GM12878 (cell line): Measurements from ENCODE around the gene RPS6KL1. TPM values are rescaled to one million over a fixed set of nuclear protein-coding genes. Genes with fewer than 3 reads are reported as not detected.

ENCODE experiments used
- ATAC-seq: fragments of 200-7000 bp; cut with Tn5 transposase; 3 replicates; pipeline ENCODE4 v1.9.1; 2020; ENCODE audit warnings: mild to moderate bottlenecking, moderate library complexity
- BruUV-seq: library from RNA; stranded (reverse); fragments of 400-500 nt; replicated peaks from 2 replicates; lab custom pipeline; 2021; lab: Mats Ljungman, UMichigan
- CTCF ChIA-PET: fragments of 300-600 bp; sonication (Branson Sonifier 250); formaldehyde crosslinking; extraction: SDS; loops from one replicate; lab custom pipeline; 2021; ENCODE audit warnings: inconsistent platforms; lab: Yijun Ruan, JAX
- POLR2A ChIA-PET: fragments of 350-600 bp; formaldehyde crosslinking; extraction: SDS; loops from one replicate; lab custom pipeline; 2021; ENCODE audit warnings: inconsistent platforms; lab: Charles Lee
- RAD21 ChIA-PET: fragments of 300-600 bp; sonication (Branson Sonifier 250); formaldehyde crosslinking; loops from one replicate; lab custom pipeline; 2023; ENCODE audit warnings: antibody characterized with exemption; ENCODE audit not compliant: unreplicated experiment; lab: Charles Lee
- SMC1A ChIA-PET: fragments of 300-600 bp; sonication (Branson Sonifier 250); formaldehyde crosslinking; loops from one replicate; lab custom pipeline; 2023; ENCODE audit not compliant: unreplicated experiment, uncharacterized antibody; lab: Charles Lee
- DNase-seq: peaks from one replicate; pipeline ENCODE4 v3.0.0-alpha.2; 2011; ENCODE audit warnings: low read depth, low spot score
- FAIRE-seq: peaks from 3 replicates; lab custom pipeline; 2011; peaks lifted over from hg19 to GRCh38; lab: Jason Lieb, UNC
- H2AFZ ChIP-seq: 2 replicates; pipeline ENCODE4 v1.6.0; 2011; ENCODE audit warnings: low read depth, low read length, control low read depth; ENCODE audit not compliant: control insufficient read depth
- H3K27ac ChIP-seq: 2 replicates; pipeline ENCODE4 v1.5.1; 2011; ENCODE audit warnings: control low read depth; ENCODE audit not compliant: control insufficient read depth, insufficient read depth
- H3K27me3 ChIP-seq, 2 experiments: replicated peaks in 1 of 2; 2 replicates each; pipeline versions ENCODE4 v1.6.0 to v1.6.1; 2011; ENCODE audit warnings: low read length in 1 of 2; ENCODE audit not compliant: control insufficient read depth in 2 of 2, insufficient read depth in 2 of 2
- H3K36me3 ChIP-seq, 2 experiments: 2 replicates each; pipeline ENCODE4 v1.5.1; 2011; ENCODE audit warnings: low read length in 1 of 2; ENCODE audit not compliant: control insufficient read depth in 2 of 2, insufficient read depth in 2 of 2
- H3K4me1 ChIP-seq: 2 replicates; pipeline ENCODE4 v1.6.1; 2011; ENCODE audit warnings: mild to moderate bottlenecking, low read length, moderate library complexity, mixed read lengths; ENCODE audit not compliant: control insufficient read depth, insufficient read depth
- H3K4me2 ChIP-seq: 2 replicates; pipeline ENCODE4 v1.6.0; 2011; ENCODE audit warnings: control low read depth; ENCODE audit not compliant: control insufficient read depth, insufficient read depth
- H3K4me3 ChIP-seq: fragments of 200-600 bp; sonication (generic); 2 replicates; pipeline ENCODE4 v1.5.1; 2016
- H3K79me2 ChIP-seq: 2 replicates; pipeline ENCODE4 v1.6.0; 2011; ENCODE audit warnings: low read length; ENCODE audit not compliant: control insufficient read depth, insufficient read depth
- H3K9ac ChIP-seq: 2 replicates; pipeline ENCODE4 v1.8.0; 2011; ENCODE audit warnings: low read length, control low read depth, mixed read lengths; ENCODE audit not compliant: control insufficient read depth, insufficient read depth
- H3K9me3 ChIP-seq: replicated peaks from 3 replicates; pipeline ENCODE4 v1.5.1; 2011; ENCODE audit warnings: mild to moderate bottlenecking, low read length; ENCODE audit not compliant: control insufficient read depth, insufficient read depth
- H4K20me1 ChIP-seq: 2 replicates; pipeline ENCODE4 v1.6.0; 2011; ENCODE audit not compliant: control insufficient read depth, insufficient read depth
- BACH1 ChIP-seq: fragments of 450-650 bp; IDR thresholded peaks from 2 replicates; pipeline ENCODE4 v1.6.1; 2017; ENCODE audit warnings: mild to moderate bottlenecking, borderline replicate concordance
- IKZF1 ChIP-seq: fragments of 450-650 bp; conservative IDR thresholded peaks from 2 replicates; pipeline ENCODE4 v1.6.1; 2017; ENCODE audit warnings: antibody characterized with exemption, mild to moderate bottlenecking
- IRF4 ChIP-seq: IDR thresholded peaks from 2 replicates; pipeline ENCODE4 v1.6.1; 2011; ENCODE audit warnings: low read depth, low read length
- NRF1 ChIP-seq: conservative IDR thresholded peaks from 2 replicates; pipeline ENCODE4 v1.6.1; 2011; ENCODE audit warnings: mild to moderate bottlenecking, low read depth, low read length, improper control_type of control experiment
- PAX5 ChIP-seq: IDR thresholded peaks from 2 replicates; pipeline ENCODE4 v1.6.1; 2011; ENCODE audit warnings: low read depth, low read length, borderline replicate concordance
- RAD21 ChIP-seq: IDR thresholded peaks from 2 replicates; pipeline ENCODE4 v1.6.1; 2011; ENCODE audit warnings: mild to moderate bottlenecking, low read depth, low read length, moderate library complexity; ENCODE audit not compliant: insufficient read depth
- RBBP5 ChIP-seq: fragments of 200-600 bp; sonication (generic); conservative IDR thresholded peaks from 2 replicates; pipeline ENCODE4 v1.6.1; 2016
- RCOR1 ChIP-seq: conservative IDR thresholded peaks from 2 replicates; pipeline ENCODE4 v1.6.1; 2012; ENCODE audit warnings: low read depth, low read length, improper control_type of control experiment
- RUNX3 ChIP-seq: IDR thresholded peaks from 2 replicates; pipeline ENCODE4 v1.6.1; 2012; ENCODE audit warnings: low read length, inconsistent platforms
- ZNF207 ChIP-seq: fragments of 450-650 bp; IDR thresholded peaks from 2 replicates; pipeline ENCODE4 v1.6.1; 2014; ENCODE audit warnings: antibody characterized with exemption, mild to moderate bottlenecking, borderline replicate concordance
- WGBS: methylation state at CpG from one replicate; pipeline ENCODE4 v1.1.6; 2016; ENCODE audit warnings: low lambda C conversion rate; ENCODE audit not compliant: insufficient replicate concordance, insufficient coverage; ENCODE audit errors: missing lambda C conversion rate; 5-methylcytosine and 5-hydroxymethylcytosine counted together
- in situ Hi-C: fragments of 300-500 bp; cut with MboI; formaldehyde crosslinking; loops from 9 replicates; pipeline ENCODE4 v1.14.3; 2018; ENCODE audit warnings: mixed read lengths
- intact Hi-C: fragments of 100-400 bp; cut with micrococcal nuclease; formaldehyde crosslinking; loops from one replicate; pipeline ENCODE4 v1.14.2; 2022; ENCODE audit not compliant: unreplicated experiment
- polyA plus RNA-seq, 11 experiments: library from polyadenylated mRNA; depleted of rRNA in 4 of 11; unstranded in 6 of 11; stranded (reverse) in 5 of 11; fragments of >200 nt; fragmentation: Nextera tagmentation in 4 of 11; fragmentation: Illumina TruSeq in 1 of 11; extraction: Ambion mirVana in 4 of 11; extraction: Trizol in 1 of 11; gene quantifications; 1 replicate in 1 of 11; 2 replicates in 10 of 11; pipeline versions ENCODE4 v1.2.1 to v1.2.3, GENCODE V29; 2011 to 2016; ENCODE audit warnings: inconsistent platforms in 2 of 11, missing spikeins in 2 of 11, low read depth in 1 of 11
- total RNA-seq, 4 experiments: library from RNA; depleted of rRNA in 3 of 4; stranded (reverse); fragments of >200 nt in 3 of 4; fragmentation: Illumina TruSeq in 1 of 4; extraction: Trizol in 1 of 4; gene quantifications; 2 replicates each; pipeline versions ENCODE4 v1.2.1 to v1.2.3, GENCODE V29; 2013 to 2021
- TF ChIP-seq, protein P1 (sequence below): fragments of 450-650 bp; IDR thresholded peaks from 2 replicates; pipeline ENCODE4 v1.6.1; 2017; ENCODE audit warnings: low read depth, mild to moderate bottlenecking, moderate library complexity
- TF ChIP-seq, protein P2 (sequence below): IDR thresholded peaks from 2 replicates; pipeline ENCODE4 v1.6.1; 2011; ENCODE audit warnings: low read depth, low read length, improper control_type of control experiment, borderline replicate concordance
- TF ChIP-seq, protein P3 (sequence below): IDR thresholded peaks from 2 replicates; pipeline ENCODE4 v1.6.1; 2011; ENCODE audit warnings: borderline replicate concordance, low read depth, mild to moderate bottlenecking, moderate library complexity, low read length; ENCODE audit not compliant: insufficient read depth, poor library complexity, severe bottlenecking

Gene RPS6KL1
- total and polyA plus RNA-seq, 10 of the 15 experiments (the other 5 are each of a cell fraction or from before 2014, with no cell fraction given) = 0.04 to 4.2 (median 2.0) TPM

DNA sequence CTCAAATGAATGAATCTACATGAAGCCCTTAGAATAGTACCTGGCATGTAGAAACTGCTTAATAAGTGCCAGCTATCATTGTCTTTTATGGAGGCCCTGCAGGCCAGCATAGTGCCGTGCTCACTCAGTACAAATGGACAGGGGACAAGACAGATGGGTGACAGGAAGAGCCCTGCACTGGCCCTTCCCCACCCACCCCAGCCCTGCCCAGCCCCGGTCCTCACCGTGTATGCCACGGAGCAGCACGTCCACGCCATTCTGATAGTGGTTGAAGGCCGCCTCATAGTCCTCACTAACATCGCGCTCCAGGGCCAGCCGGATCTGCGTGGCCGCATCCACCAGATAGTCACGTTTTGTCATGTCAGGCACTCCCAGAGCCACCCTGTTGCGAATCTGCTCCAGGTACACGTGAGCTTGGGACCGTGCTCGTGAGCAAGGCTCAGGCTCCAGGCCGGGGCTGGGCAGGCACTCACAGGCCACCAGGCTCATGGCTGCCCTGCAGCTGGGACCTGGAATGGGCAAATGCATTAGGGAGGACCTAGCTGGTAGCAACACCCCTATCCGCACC is 1.9 kb downstream of the RPS6KL1 start:
- in situ Hi-C loops (no loop called here), intact Hi-C loops (no loop called here)
- Histone ChIP-seq H4K20me1 (no peaks in the 10 kb centered on the region), H3K36me3 (no peaks in the 10 kb centered on the region), H3K79me2 (no peaks in the 10 kb centered on the region), H3K9me3 (no peaks in the 10 kb centered on the region), H3K4me2 (no peak overlapping the region), H3K9ac (no peak overlapping the region), H2AFZ (no peak overlapping the region), H3K4me3 (no peak overlapping the region), H3K4me1 (no peaks in the 10 kb centered on the region; the same call in 1 of the 2 replicates), H3K27me3 (no peaks in the 10 kb centered on the region), H3K27ac (no peak overlapping the region)
- DNase-seq = no peak
- TF ChIP-seq BACH1 = no peak
- TF ChIP-seq, protein P1, sequence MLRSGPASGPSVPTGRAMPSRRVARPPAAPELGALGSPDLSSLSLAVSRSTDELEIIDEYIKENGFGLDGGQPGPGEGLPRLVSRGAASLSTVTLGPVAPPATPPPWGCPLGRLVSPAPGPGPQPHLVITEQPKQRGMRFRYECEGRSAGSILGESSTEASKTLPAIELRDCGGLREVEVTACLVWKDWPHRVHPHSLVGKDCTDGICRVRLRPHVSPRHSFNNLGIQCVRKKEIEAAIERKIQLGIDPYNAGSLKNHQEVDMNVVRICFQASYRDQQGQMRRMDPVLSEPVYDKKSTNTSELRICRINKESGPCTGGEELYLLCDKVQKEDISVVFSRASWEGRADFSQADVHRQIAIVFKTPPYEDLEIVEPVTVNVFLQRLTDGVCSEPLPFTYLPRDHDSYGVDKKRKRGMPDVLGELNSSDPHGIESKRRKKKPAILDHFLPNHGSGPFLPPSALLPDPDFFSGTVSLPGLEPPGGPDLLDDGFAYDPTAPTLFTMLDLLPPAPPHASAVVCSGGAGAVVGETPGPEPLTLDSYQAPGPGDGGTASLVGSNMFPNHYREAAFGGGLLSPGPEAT = no peak
- TF ChIP-seq RBBP5 = no peak
- TF ChIP-seq, protein P2, sequence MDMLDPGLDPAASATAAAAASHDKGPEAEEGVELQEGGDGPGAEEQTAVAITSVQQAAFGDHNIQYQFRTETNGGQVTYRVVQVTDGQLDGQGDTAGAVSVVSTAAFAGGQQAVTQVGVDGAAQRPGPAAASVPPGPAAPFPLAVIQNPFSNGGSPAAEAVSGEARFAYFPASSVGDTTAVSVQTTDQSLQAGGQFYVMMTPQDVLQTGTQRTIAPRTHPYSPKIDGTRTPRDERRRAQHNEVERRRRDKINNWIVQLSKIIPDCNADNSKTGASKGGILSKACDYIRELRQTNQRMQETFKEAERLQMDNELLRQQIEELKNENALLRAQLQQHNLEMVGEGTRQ = no peak
- TF ChIP-seq, protein P3, sequence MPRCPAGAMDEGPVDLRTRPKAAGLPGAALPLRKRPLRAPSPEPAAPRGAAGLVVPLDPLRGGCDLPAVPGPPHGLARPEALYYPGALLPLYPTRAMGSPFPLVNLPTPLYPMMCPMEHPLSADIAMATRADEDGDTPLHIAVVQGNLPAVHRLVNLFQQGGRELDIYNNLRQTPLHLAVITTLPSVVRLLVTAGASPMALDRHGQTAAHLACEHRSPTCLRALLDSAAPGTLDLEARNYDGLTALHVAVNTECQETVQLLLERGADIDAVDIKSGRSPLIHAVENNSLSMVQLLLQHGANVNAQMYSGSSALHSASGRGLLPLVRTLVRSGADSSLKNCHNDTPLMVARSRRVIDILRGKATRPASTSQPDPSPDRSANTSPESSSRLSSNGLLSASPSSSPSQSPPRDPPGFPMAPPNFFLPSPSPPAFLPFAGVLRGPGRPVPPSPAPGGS = no peak
- no peak for TF ChIP-seq IKZF1
- TF ChIP-seq RCOR1 = no peak
- no peak for TF ChIP-seq IRF4
- TF ChIP-seq RUNX3 = no peak
- no peak for TF ChIP-seq ZNF207
- no peak for TF ChIP-seq RAD21
- TF ChIP-seq NRF1 = no peak
- no peak for TF ChIP-seq PAX5
- no peak for FAIRE-seq
- ChIA-PET POLR2A (interaction anchor here (0.6 kb wide), 1 partner anchor 182 kb away, joined by 3 read pairs; no protein-coding TSS in a partner anchor), SMC1A (interaction anchor here (0.7 to 1.2 kb wide), 2 partner anchors 10 to 167 kb away, joined by 3 read pairs; no protein-coding TSS in a partner anchor), RAD21 (no interaction called here), CTCF (interaction anchor here (0.7 to 1.9 kb wide), 4 partner anchors 9 to 207 kb away, joined by 3 to 8 read pairs (median 4); no protein-coding TSS in a partner anchor)
- no peak for ATAC-seq
- WGBS = 89% methylated on average over 19 of the region's 19 CpGs
- BruUV-seq = no TSS peak
